Choroid plexus epithelial cell (primary cell): ENCODE data around the gene OGFOD2.

Source experiments
- DNase-seq: peaks from one replicate; pipeline ENCODE4 v3.0.0-alpha.2; 2010; ENCODE audit warnings: low read depth
- H3K4me3 ChIP-seq: 2 replicates; pipeline ENCODE4 v1.5.1; 2011; ENCODE audit warnings: low read depth, mild to moderate bottlenecking, control low read depth, low read length, moderate library complexity
- TF ChIP-seq, protein P1 (sequence below): conservative IDR thresholded peaks from 2 replicates; pipeline ENCODE4 v1.5.1; 2011; ENCODE audit warnings: low read depth, mild to moderate bottlenecking, control low read depth, inconsistent platforms, low read length, moderate library complexity

OGFOD2 gene

DNA sequence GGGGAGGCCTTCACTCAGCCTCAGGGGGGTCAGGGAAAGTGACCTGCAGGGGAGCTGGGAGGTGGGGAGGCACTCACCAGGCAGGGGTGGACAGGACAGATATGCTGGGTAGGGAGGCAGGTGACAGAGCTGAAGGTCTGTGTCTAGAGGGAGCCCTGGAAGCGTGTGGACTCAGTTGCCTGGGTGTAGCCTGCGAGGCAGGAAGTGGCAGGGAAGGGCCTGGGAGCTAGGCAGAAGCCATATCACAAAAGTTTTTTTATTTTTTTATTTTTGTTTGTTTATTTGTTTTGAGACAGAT is 44.7 kb downstream of the OGFOD2 start:
- no peak overlapping the region for H3K4me3 ChIP-seq
- TF ChIP-seq, protein P1, sequence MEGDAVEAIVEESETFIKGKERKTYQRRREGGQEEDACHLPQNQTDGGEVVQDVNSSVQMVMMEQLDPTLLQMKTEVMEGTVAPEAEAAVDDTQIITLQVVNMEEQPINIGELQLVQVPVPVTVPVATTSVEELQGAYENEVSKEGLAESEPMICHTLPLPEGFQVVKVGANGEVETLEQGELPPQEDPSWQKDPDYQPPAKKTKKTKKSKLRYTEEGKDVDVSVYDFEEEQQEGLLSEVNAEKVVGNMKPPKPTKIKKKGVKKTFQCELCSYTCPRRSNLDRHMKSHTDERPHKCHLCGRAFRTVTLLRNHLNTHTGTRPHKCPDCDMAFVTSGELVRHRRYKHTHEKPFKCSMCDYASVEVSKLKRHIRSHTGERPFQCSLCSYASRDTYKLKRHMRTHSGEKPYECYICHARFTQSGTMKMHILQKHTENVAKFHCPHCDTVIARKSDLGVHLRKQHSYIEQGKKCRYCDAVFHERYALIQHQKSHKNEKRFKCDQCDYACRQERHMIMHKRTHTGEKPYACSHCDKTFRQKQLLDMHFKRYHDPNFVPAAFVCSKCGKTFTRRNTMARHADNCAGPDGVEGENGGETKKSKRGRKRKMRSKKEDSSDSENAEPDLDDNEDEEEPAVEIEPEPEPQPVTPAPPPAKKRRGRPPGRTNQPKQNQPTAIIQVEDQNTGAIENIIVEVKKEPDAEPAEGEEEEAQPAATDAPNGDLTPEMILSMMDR: no peak
- no peak for DNase-seq

DNA sequence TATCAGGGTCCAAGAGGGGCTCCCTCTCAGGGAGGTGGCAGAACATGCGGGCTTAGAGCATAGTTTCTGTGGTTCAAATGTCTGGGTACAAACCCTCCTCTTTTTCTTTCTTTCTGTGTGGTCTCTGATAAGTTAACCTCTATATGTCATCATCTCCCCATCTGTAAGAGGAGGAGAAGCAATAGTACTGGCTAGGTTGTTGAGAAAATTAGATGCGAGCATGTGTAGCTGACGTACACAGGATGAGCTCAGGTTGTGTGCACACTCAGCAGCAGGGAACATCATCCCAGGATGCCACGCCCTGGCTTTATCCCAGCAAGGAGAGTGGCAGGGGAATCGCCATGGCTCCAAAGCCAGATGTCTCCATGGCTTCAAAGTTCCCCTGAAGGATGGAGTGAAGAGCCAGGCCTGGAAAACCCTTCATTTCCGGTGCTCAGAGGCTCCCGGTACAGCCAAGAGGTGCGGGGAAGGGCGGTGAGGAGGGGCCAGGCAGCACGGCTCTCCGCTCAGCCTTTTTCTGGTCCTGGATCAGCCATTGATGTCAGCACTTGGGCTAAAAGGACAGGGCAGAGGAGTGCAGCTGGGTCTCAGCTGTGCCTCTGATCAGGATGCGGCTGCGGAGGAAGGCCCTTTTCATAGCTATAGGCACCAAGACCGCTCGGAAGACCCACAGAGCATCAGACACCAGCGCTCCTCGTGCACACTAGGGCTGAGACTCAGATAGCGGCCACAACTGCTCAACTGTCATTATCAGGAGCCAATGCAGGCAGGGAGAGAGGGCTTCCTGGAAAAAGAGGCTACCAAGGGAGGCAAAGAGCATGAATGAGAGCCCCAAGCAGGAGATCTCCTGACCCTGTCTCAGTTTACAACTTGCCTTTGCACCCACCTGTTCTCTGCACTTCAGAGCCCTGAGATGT is 46.9 kb downstream of the OGFOD2 start:
- DNase-seq: no peak
- TF ChIP-seq, protein P1: no peak
- no peak overlapping the region for H3K4me3 ChIP-seq

DNA sequence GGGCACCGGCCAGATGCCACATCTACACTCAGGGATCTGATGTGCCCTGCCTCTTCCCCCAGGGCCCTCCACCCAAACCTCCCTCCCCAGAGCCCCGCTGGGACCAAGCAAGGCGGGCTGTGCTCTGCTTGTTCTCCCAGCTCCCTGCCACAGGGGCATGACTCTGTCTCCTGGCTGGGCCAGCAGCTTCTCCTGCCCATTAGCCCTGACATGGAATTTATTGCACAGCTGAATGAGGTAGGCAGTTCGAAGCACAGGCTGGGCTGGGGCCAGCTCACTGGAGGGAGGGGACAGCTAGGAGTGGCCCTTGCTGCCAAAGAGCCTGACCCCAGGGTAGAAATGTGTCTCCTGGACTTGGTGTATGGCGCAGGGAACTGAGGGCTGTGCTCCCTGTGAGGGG is 47.8 kb downstream of the OGFOD2 start:
- no peak for DNase-seq
- TF ChIP-seq, protein P1: no peak
- no peak overlapping the region for H3K4me3 ChIP-seq

DNA sequence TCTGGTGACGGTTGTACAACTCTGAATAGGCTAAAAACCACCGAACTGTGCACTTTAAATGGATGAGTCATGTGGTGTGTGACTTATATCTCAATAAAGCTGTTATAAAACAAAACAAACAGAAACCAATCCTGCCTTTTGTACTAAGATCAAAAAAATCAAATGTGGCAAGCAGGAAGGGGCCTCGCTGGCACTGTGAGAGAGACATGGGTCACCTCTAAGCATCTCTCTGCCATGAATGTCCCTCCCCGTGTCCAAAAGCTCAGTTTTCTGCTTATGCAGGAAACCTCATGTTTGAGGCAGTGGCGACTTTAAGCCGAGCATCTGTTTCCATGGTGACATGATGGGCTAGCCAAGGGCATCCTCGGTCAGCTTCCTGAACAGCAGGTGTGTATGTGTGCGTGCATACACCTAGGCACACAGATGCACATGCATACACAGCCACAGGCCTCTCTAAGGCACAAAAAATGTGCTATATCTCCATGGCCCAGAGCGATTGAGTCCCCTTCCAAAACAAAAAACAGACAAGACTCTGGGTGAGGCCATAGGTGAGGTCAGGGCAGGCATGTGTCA is 49.9 kb downstream of the OGFOD2 start:
- no peak overlapping the region for H3K4me3 ChIP-seq
- DNase-seq: peak; percentile 42
- TF ChIP-seq, protein P1: no peak

DNA sequence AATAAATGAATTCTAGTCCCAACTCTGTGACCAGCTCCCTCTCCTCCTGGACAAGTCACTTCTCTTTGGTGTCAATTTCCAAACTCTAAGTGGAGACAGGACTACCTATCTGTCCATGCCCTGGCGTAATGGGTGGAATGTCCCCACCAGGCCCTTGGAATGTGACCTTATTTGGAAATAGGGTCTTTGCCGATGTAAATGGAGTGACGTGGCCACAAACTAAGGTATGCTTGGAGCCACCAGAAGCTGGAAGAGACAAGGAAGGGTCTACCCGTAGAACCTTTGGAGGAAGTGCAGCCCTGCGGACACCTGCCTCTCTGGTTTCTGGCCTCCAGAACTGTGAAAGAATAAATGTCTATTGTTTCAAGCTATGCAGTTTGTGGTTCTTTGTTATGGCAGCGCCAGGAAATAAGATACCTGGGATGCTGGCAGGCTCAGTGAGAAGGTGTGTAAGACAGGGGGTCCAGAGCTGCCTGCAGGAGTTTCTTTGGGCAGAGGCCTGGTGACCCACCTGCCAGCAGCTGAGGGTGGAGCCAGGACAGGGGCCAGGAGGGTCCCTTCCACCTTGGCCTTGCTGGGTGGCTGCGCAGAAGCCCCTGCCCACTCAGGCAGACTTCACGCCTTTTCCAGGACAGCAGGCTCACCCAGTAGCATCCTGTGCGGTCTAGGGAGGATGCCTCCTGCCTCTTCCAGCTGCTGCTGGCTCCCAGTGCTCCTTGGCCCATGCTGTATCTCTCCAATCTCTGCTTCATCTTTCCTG is 51.2 kb downstream of the OGFOD2 start:
- no peak overlapping the region for H3K4me3 ChIP-seq
- DNase-seq: no peak
- TF ChIP-seq, protein P1: no peak

DNA sequence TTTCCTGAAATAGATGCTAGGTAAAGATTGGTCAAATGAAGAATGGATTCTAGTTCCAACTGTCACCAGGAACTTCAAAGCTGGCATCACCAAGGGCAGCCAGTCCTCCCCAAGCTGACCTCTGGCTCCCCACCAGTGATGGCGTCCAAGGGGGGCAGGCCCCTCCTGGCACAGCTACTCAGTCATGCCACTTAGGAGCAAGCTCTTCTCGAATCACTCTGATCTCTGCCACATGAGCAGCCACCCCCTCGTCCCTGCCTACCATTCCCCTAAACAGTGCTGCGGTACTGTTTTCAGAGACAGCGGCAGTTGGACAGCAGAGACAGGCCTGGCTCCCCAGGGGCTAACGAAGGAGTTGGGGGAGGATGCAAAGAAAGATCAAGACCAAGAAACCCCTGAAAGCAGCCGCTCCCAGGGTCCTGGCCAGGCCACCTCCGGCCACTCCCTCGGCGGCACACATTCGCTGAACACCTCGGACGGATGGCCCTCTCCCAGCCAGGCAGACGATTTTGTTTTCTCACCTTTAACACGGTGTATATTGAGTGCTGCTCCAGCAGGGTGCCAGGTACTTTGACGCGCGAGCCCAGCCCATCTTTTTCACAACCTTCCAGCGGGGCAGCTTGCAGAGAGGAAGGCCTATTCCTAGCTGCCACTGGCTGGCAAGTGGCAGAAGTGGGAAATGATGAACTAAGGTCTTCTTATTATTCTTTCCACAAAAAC is 52.8 kb downstream of the OGFOD2 start:
- no peak for DNase-seq
- TF ChIP-seq, protein P1: no peak
- no peak overlapping the region for H3K4me3 ChIP-seq
